HepG2 (cell line): ENCODE data around the gene UNC13D. TPM values are rescaled to one million over a fixed set of nuclear protein-coding genes. Genes with fewer than 3 reads are reported as not detected.

Experiments used
- ELF1 ChIP-seq: sonication (generic); formaldehyde crosslinking; IDR thresholded peaks from 2 replicates; pipeline ENCODE4 v1.4.0; 2020; ENCODE audit warnings: missing genetic modification reagents
- MEF2D ChIP-seq: sonication (generic); formaldehyde crosslinking; IDR thresholded peaks from 2 replicates; pipeline ENCODE4 v1.5.1; 2020; ENCODE audit warnings: mild to moderate bottlenecking, missing genetic modification reagents
- POLR2AphosphoS5 ChIP-seq: IDR thresholded peaks from 2 replicates; pipeline ENCODE4 v1.6.1; 2012; ENCODE audit warnings: low read depth, low read length
- SOX13 ChIP-seq, 3 experiments: fragments of 450-650 bp in 1 of 3; sonication (generic) in 1 of 3; formaldehyde crosslinking in 1 of 3; IDR thresholded peaks in 2 of 3; conservative IDR thresholded peaks in 1 of 3; 2 replicates each; pipeline versions ENCODE4 v1.5.0 to v1.6.1; 2016 to 2020; ENCODE audit warnings: antibody characterized with exemption in 1 of 3, mild to moderate bottlenecking in 1 of 3, missing compliant biosample characterization in 1 of 3, missing genetic modification reagents in 1 of 3, moderate library complexity in 1 of 3
- SSRP1 ChIP-seq: IDR thresholded peaks from 2 replicates; pipeline ENCODE4 v1.6.1; 2016; ENCODE audit warnings: control low read depth
- TRIM24 ChIP-seq: sonication (generic); formaldehyde crosslinking; IDR thresholded peaks from 2 replicates; pipeline ENCODE4 v1.8.0; 2022; ENCODE audit warnings: mild to moderate bottlenecking, missing genetic modification reagents
- UBTF ChIP-seq: sonication (generic); formaldehyde crosslinking; IDR thresholded peaks from 2 replicates; pipeline ENCODE4 v1.4.0; 2020; ENCODE audit warnings: mild to moderate bottlenecking, missing genetic modification reagents
- USF2 ChIP-seq, 2 experiments: sonication (generic) in 1 of 2; formaldehyde crosslinking in 1 of 2; IDR thresholded peaks; 2 replicates each; pipeline versions ENCODE4 v1.5.1 to v1.6.1; 2011 to 2020; ENCODE audit warnings: borderline replicate concordance in 1 of 2, low read depth in 1 of 2, low read length in 1 of 2, mild to moderate bottlenecking in 1 of 2, missing genetic modification reagents in 1 of 2, moderate library complexity in 1 of 2
- ZFP82 ChIP-seq: sonication (generic); formaldehyde crosslinking; IDR thresholded peaks from 2 replicates; pipeline ENCODE4 v1.5.1; 2020; ENCODE audit warnings: mild to moderate bottlenecking, missing genetic modification reagents, borderline replicate concordance
- ZHX2 ChIP-seq, 2 experiments: sonication (generic) in 1 of 2; formaldehyde crosslinking in 1 of 2; IDR thresholded peaks; 2 replicates each; pipeline versions ENCODE4 v1.6.1 to v1.9.0; 2014 to 2022; ENCODE audit warnings: antibody characterized with exemption in 1 of 2, borderline replicate concordance in 1 of 2, inconsistent platforms in 1 of 2, low read depth in 1 of 2, missing genetic modification reagents in 1 of 2
- ZNF335 ChIP-seq: sonication (generic); formaldehyde crosslinking; IDR thresholded peaks from 2 replicates; pipeline ENCODE4 v1.4.0; 2020; ENCODE audit warnings: missing genetic modification reagents
- ZNF558 ChIP-seq: sonication (generic); formaldehyde crosslinking; IDR thresholded peaks from 2 replicates; pipeline ENCODE4 v1.9.0; 2022; ENCODE audit warnings: mild to moderate bottlenecking, missing genetic modification reagents, borderline replicate concordance
- ZNF770 ChIP-seq: sonication (generic); formaldehyde crosslinking; IDR thresholded peaks from 2 replicates; pipeline ENCODE4 v1.5.0; 2020; ENCODE audit warnings: mild to moderate bottlenecking, missing genetic modification reagents
- polyA plus RNA-seq, 8 experiments: library from polyadenylated mRNA; depleted of rRNA in 3 of 8; stranded (reverse) in 7 of 8; unstranded in 1 of 8; fragments of >200 nt; fragmentation: Illumina TruSeq in 4 of 8; extraction: Trizol in 4 of 8; gene quantifications; 2 replicates each; pipeline versions ENCODE4 v1.2.1 to v1.2.3, GENCODE V29; 2011 to 2016; ENCODE audit warnings: low read depth in 4 of 8, missing spikeins in 1 of 8, mixed read lengths in 1 of 8; ENCODE audit not compliant: insufficient read depth in 1 of 8
- total RNA-seq, 5 experiments: library from RNA; depleted of rRNA; stranded (reverse); fragments of >200 nt; fragmentation: Illumina TruSeq; extraction: Trizol; gene quantifications; 2 replicates each; pipeline ENCODE4 v1.2.3, GENCODE V29; 2016; ENCODE audit warnings: low read depth in 1 of 5

The UNC13D gene
- total and polyA plus RNA-seq, 2 of the 13 experiments (the other 11 are each of a cell fraction or from before 2014, with no cell fraction given): 29.7 to 42.7 TPM

- TF ChIP-seq ZNF770 (CRISPR knock-in tag): peak; percentile 61; the same call in 1 of the 2 replicates
- peak; percentile 60; the same call in 1 of the 2 replicates for TF ChIP-seq ZNF558 (CRISPR knock-in tag)
- no peak for TF ChIP-seq ZNF335 (CRISPR knock-in tag)
- TF ChIP-seq MEF2D (CRISPR knock-in tag): 0 out of 2 replicates have a peak, but pooled peaks have one; percentile 31
- TF ChIP-seq USF2 (IDR thresholded peaks at IDR 0.05; ENCODE audit: low read depth, low read length): no peak
- 0 out of 2 replicates have a peak, but pooled peaks have one; percentile 23 for TF ChIP-seq USF2 (CRISPR knock-in tag; IDR thresholded peaks at IDR 0.05; ENCODE audit: borderline replicate concordance)
- no peak; the same call in 1 of the 2 replicates for TF ChIP-seq ELF1 (CRISPR knock-in tag)
- TF ChIP-seq SOX13 (IDR thresholded peaks at IDR 0.05): no peak
- 0 out of 4 replicates have a peak, but pooled peaks have one; percentile 15 to 43 for TF ChIP-seq SOX13 (CRISPR knock-in tag; conservative IDR thresholded peaks at IDR 0.05 in 1 of 2, IDR thresholded peaks at IDR 0.05 in 1 of 2)
- no peak for TF ChIP-seq TRIM24 (CRISPR knock-in tag)
- TF ChIP-seq UBTF (CRISPR knock-in tag): peak; percentile 19; the same call in 1 of the 2 replicates
- peak; percentile 79; the same call in 1 of the 2 replicates for TF ChIP-seq SSRP1 (CRISPR knock-in tag)
- no peak for TF ChIP-seq ZFP82 (CRISPR knock-in tag)
- peak; percentile 4; the same call in 1 of the 2 replicates for TF ChIP-seq ZHX2 (IDR thresholded peaks at IDR 0.05; ENCODE audit: low read depth)
- TF ChIP-seq ZHX2 (CRISPR knock-in tag; IDR thresholded peaks at IDR 0.05; ENCODE audit: borderline replicate concordance): no peak
- peak; percentile 56; the same call in 1 of the 2 replicates for TF ChIP-seq POLR2AphosphoS5
Observed at GRCh38 chr17:75876938-75877751, 32.9 kb upstream of the UNC13D start (continued).
